RWPE2 (cell line): ENCODE data around the gene CFLAR.
"Not testable (repeated sequence)": the region's sequence is repeated elsewhere in the genome, so short reads cannot be mapped to it uniquely, and the experiment has no call there.

Source experiments
- ATAC-seq: fragments of 200-7000 bp; cut with Tn5 transposase; 3 replicates; pipeline ENCODE4 v1.9.1; 2021; ENCODE audit warnings: low read depth
- DNase-seq: peaks from one replicate; pipeline ENCODE4 v3.0.0-alpha.2; 2020; ENCODE audit warnings: low spot score
- H3K27ac ChIP-seq: fragments of 450-650 bp; 2 replicates; pipeline ENCODE4 v1.5.1; 2017; ENCODE audit warnings: mild to moderate bottlenecking; ENCODE audit not compliant: poor library complexity, severe bottlenecking
- H3K27me3 ChIP-seq: fragments of 250-450 bp; sonication (Bioruptor Pico); 2 replicates; pipeline ENCODE4 v1.5.1; 2021; ENCODE audit warnings: mild to moderate bottlenecking, moderate library complexity; ENCODE audit not compliant: insufficient read depth, poor library complexity, severe bottlenecking
- H3K36me3 ChIP-seq: fragments of 250-450 bp; sonication (Bioruptor Pico); 2 replicates; pipeline ENCODE4 v1.5.1; 2020; ENCODE audit warnings: low read depth, mild to moderate bottlenecking, moderate library complexity
- H3K4me1 ChIP-seq: fragments of 250-450 bp; sonication (Bioruptor Pico); 2 replicates; pipeline ENCODE4 v1.5.1; 2021; ENCODE audit warnings: mild to moderate bottlenecking, moderate library complexity; ENCODE audit not compliant: insufficient read depth, poor library complexity, severe bottlenecking
- H3K4me3 ChIP-seq: fragments of 250-450 bp; sonication (Bioruptor Pico); 2 replicates; pipeline ENCODE4 v1.5.1; 2021; ENCODE audit warnings: mild to moderate bottlenecking, moderate library complexity; ENCODE audit not compliant: severe bottlenecking
- H3K9me3 ChIP-seq: fragments of 250-450 bp; sonication (Bioruptor Pico); 2 replicates; pipeline ENCODE4 v1.5.1; 2021; ENCODE audit warnings: mild to moderate bottlenecking, moderate library complexity; ENCODE audit not compliant: severe bottlenecking
- CTCF ChIP-seq: fragments of 450-650 bp; IDR thresholded peaks from one replicate; pipeline ENCODE4 v1.5.1; 2017; ENCODE audit warnings: mild to moderate bottlenecking, moderate library complexity; ENCODE audit not compliant: poor library complexity, severe bottlenecking

The CFLAR gene

GRCh38 chr2:201148434-201148990, 32.5 kb downstream of the CFLAR start:
- DNase-seq: no peak
- H3K27ac ChIP-seq: peak overlapping the region; percentile 100
- TF ChIP-seq CTCF: no peak
- peaks cover 50% of the 10 kb centered on the region for H3K4me1 ChIP-seq
- no peak; the same call in 2 of the 3 replicates for ATAC-seq
- peaks cover 46% of the 10 kb centered on the region for H3K36me3 ChIP-seq
- H3K27me3 ChIP-seq: no peaks in the 10 kb centered on the region
- no peaks in the 10 kb centered on the region for H3K9me3 ChIP-seq
- no peak overlapping the region for H3K4me3 ChIP-seq

GRCh38 chr2:201149064-201149820, 33.3 kb downstream of the CFLAR start:
- DNase-seq: no peak

GRCh38 chr2:201149821-201150165, 33.8 kb downstream of the CFLAR start:
- peak; percentile 58 for ATAC-seq
- Histone ChIP-seq H3K4me1 (peaks cover 50% of the 10 kb centered on the region), H3K27ac (peak overlapping the region; percentile 100), H3K36me3 (peaks cover 53% of the 10 kb centered on the region)
- DNase-seq: peak; percentile 81
- not testable (repeated sequence) for H3K9me3 ChIP-seq, H3K4me3 ChIP-seq, H3K27me3 ChIP-seq

More at GRCh38 chr2:201149064-201149820, 33.3 kb downstream of the CFLAR start:
- peaks cover 47% of the 10 kb centered on the region for H3K36me3 ChIP-seq
- H3K4me1 ChIP-seq: peaks cover 50% of the 10 kb centered on the region
- peak; percentile 77 for ATAC-seq
- peak overlapping the region; percentile 100 for H3K27ac ChIP-seq
- no peaks in the 10 kb centered on the region for H3K9me3 ChIP-seq
- no peak overlapping the region for H3K4me3 ChIP-seq
- no peaks in the 10 kb centered on the region for H3K27me3 ChIP-seq
- TF ChIP-seq CTCF: no peak

- no peak for TF ChIP-seq CTCF
- Histone ChIP-seq H3K27me3 (no peaks in the 10 kb centered on the region), H3K4me3 (peak overlapping the region; percentile 6), H3K9me3 (no peaks in the 10 kb centered on the region), H3K36me3 (peaks cover 52% of the 10 kb centered on the region), H3K4me1 (peaks cover 50% of the 10 kb centered on the region), H3K27ac (peak overlapping the region; percentile 100)
- ATAC-seq (no peak), DNase-seq (no peak)
Measured at GRCh38 chr2:201150454-201151020, 34.6 kb downstream of the CFLAR start.

GRCh38 chr2:201151127-201151981, 35.4 kb downstream of the CFLAR start:
- DNase-seq (no peak), ATAC-seq (peak; percentile 65)
- no peaks in the 10 kb centered on the region for H3K9me3 ChIP-seq
- H3K36me3 ChIP-seq: peaks cover 58% of the 10 kb centered on the region
- H3K4me3 ChIP-seq: peak overlapping the region; percentile 6
- peak overlapping the region; percentile 100 for H3K27ac ChIP-seq
- H3K4me1 ChIP-seq: peaks cover 50% of the 10 kb centered on the region
- TF ChIP-seq CTCF: no peak
- H3K27me3 ChIP-seq: no peaks in the 10 kb centered on the region
